ENCODE results near the gene SGF29.
"Not testable (repeated sequence)": the region's sequence is repeated elsewhere in the genome, so short reads cannot be mapped to it uniquely, and the experiment has no call there.

SGF29 gene

DNA sequence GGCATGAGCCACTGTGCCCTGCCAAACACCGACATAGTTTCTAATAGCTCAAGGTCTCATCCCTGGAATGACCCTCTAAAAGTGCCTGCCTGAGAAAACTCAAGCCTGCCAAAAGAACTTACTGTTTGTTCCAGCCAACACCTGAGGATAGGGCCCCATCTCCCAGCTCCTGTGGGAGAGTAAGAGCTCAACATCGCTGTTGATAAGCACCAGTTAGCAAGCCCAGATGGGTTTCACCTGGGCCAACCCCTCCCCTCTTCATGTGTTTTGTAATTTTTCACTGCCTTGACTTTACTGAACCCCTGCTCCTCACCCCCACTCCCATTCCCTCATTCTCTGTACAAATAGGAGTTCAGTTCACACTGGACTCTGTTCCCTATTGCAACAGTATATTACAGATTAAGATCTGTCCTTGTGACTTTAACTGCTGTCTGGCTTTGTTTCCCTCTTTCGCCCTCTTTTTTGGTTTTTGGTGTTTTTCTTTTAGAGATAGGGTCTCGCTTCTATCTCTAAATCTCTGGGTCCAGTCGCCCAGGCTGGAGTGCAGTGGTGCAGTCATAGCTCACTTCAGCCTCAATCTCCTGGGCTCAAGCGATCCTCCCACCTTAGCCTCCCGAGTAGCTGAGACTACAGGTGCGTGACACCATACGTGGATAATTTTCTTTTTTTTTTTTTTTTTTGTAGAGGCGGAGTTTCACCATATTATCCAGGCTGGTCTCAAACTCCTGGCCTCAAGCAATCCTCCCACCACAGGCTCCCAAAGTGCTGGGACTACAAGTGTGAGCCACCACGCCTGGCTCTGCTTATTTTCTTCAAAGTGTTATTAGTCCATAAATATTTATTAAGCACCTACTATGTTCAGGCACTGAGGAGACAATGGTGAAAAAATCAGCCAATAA, 27.3 kb upstream of the SGF29 start:
- H3K4me3 ChIP-seq (ENCODE audit: low read depth, low read length): no peak overlapping the region
- in situ Hi-C loops (cut with HindIII; ENCODE audit: low sequenced_read_pairs): no loop called here
- no peak for DNase-seq (ENCODE audit: low read depth, low spot score)
- no peak for TF ChIP-seq CTCF (IDR thresholded peaks at IDR 0.05; ENCODE audit: low read depth, low read length)

GRCh38 chr16:28527100-28527785, 26.5 kb upstream of the SGF29 start:
- in situ Hi-C loops (cut with HindIII; ENCODE audit: low sequenced_read_pairs); H3K4me3 ChIP-seq (ENCODE audit: low read depth, low read length); DNase-seq (ENCODE audit: low read depth, low spot score): not testable (repeated sequence)

GRCh38 chr16:28527985-28528384, 25.7 kb upstream of the SGF29 start:
- no peak for TF ChIP-seq CTCF (IDR thresholded peaks at IDR 0.05; ENCODE audit: low read depth, low read length)
- no peak overlapping the region for H3K4me3 ChIP-seq (ENCODE audit: low read depth, low read length)
- no peak for DNase-seq (ENCODE audit: low read depth, low spot score)
- in situ Hi-C loops (cut with HindIII; ENCODE audit: low sequenced_read_pairs): no loop called here

DNA sequence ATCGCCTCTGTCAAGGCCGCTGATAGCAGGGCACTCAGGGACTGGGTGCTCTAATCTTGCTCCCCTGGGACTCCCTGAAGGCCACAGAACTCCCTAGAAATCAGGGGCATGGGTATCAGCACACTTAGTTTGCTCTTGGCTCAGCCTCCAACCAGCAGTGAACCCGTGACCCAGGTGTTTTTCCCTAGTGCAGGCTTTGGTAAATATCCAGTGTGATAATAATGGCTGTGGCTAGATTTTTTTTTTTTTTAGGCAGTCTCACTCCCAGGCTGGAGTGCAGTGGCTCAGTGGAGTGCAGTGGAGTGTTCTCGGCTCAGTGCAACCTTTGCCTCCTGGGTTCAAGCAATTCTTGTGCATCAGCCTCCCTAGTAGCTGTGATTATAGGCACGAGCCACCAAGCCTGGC, 25.3 kb upstream of the SGF29 start:
- no peak overlapping the region for H3K4me3 ChIP-seq (ENCODE audit: low read depth, low read length)
- no peak for DNase-seq (ENCODE audit: low read depth, low spot score)
- TF ChIP-seq CTCF (IDR thresholded peaks at IDR 0.05; ENCODE audit: low read depth, low read length): no peak
- in situ Hi-C loops (cut with HindIII; ENCODE audit: low sequenced_read_pairs): no loop called here

DNA sequence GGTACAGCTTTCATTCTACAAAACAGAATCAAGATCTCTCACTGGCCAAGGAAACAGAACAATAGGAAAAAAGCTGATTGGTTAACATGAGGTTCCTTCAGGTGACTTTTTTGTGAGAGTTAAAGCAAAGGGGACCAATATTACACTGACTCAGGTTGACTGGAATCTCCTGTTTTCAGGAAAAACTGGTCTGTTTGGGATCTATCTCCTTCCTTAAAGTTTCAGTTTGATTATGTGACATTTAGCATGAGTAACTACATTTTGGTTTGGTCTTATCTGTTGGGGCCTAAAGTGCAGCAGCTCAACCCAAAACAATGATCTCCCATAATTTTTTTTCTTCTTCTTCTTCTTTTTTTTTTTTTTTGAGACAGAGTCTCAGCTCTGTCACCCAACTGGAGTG, 24.6 kb upstream of the SGF29 start:
- H3K4me3 ChIP-seq (ENCODE audit: low read depth, low read length): no peak overlapping the region
- in situ Hi-C loops (cut with HindIII; ENCODE audit: low sequenced_read_pairs): no loop called here
- TF ChIP-seq CTCF (IDR thresholded peaks at IDR 0.05; ENCODE audit: low read depth, low read length): no peak
- no peak for DNase-seq (ENCODE audit: low read depth, low spot score)

GRCh38 chr16:28531777-28532744, 21.7 kb upstream of the SGF29 start:
- no peak for TF ChIP-seq CTCF (IDR thresholded peaks at IDR 0.05; ENCODE audit: low read depth, low read length)
- H3K4me3 ChIP-seq (ENCODE audit: low read depth, low read length): no peak overlapping the region
- in situ Hi-C loops (cut with HindIII; ENCODE audit: low sequenced_read_pairs): no loop called here
- no peak for DNase-seq (ENCODE audit: low read depth, low spot score)

All from astrocyte of the spinal cord (primary cell).